Caki2 (cell line): ENCODE results near the gene AGAP1. TPM values are rescaled to one million over a fixed set of nuclear protein-coding genes. Genes with fewer than 3 reads are reported as not detected.

Source experiments
- DNase-seq: peaks from one replicate; pipeline ENCODE4 v3.0.0-alpha.2; 2015; ENCODE audit warnings: low read depth
- in situ Hi-C: cut with HindIII; loops from 2 replicates; pipeline ENCODE4 v1.10.0; 2016; ENCODE audit warnings: low sequenced_read_pairs, low pct_unique_long_range_greater_than_20kb, mixed read lengths
- total RNA-seq: library from RNA; depleted of rRNA; stranded (reverse); fragments of >200 nt; shearing (Covaris generic); gene quantifications from 2 replicates; pipeline ENCODE4 v1.2.3, GENCODE V29; 2014; ENCODE audit warnings: low replicate concordance; rRNA removed

AGAP1 gene
- total RNA-seq = 5.0 and 5.3 TPM in 2 replicates

- peak; percentile 66 for DNase-seq
Measured at GRCh38 chr2:235493775-235494715, at the start of gene AGAP1. Gene AGAP1, plus strand, starts transcription at chr2:235494043.

GRCh38 chr2:235444101-235444597 lies 49.7 kb upstream of the AGAP1 start:
- DNase-seq = peak; percentile 62
- in situ Hi-C loops = no loop called here

More at GRCh38 chr2:235493775-235494715, at the start of gene AGAP1:
- in situ Hi-C loops = no loop called here

GRCh38 chr2:235445116-235445515 lies 48.7 kb upstream of the AGAP1 start:
- no peak for DNase-seq
- in situ Hi-C loops = no loop called here

- in situ Hi-C loops = no loop called here
- no peak for DNase-seq
Measured at GRCh38 chr2:235446082-235446481, 47.8 kb upstream of the AGAP1 start.

GRCh38 chr2:235447210-235447609 lies 46.6 kb upstream of the AGAP1 start:
- DNase-seq = no peak
- in situ Hi-C loops = no loop called here

- no peak for DNase-seq
- in situ Hi-C loops = no loop called here
Measured at GRCh38 chr2:235449568-235449967, 44.3 kb upstream of the AGAP1 start.

- DNase-seq = no peak
- in situ Hi-C loops = no loop called here
Measured at GRCh38 chr2:235453605-235454151, 40.2 kb upstream of the AGAP1 start.

GRCh38 chr2:235458839-235459273 lies 35.0 kb upstream of the AGAP1 start:
- in situ Hi-C loops = no loop called here
- DNase-seq = peak; percentile 81

GRCh38 chr2:235460548-235461047 lies 33.2 kb upstream of the AGAP1 start:
- DNase-seq = no peak
- in situ Hi-C loops = no loop called here

- in situ Hi-C loops = no loop called here
Measured at GRCh38 chr2:235461763-235462414, 32.0 kb upstream of the AGAP1 start.

GRCh38 chr2:235462415-235462790 lies 31.4 kb upstream of the AGAP1 start:
- no peak for DNase-seq
- in situ Hi-C loops = no loop called here

More at GRCh38 chr2:235461763-235462414, 32.0 kb upstream of the AGAP1 start:
- DNase-seq = no peak

- in situ Hi-C loops = no loop called here
- DNase-seq = no peak
Measured at GRCh38 chr2:235463893-235464292, 29.9 kb upstream of the AGAP1 start.

GRCh38 chr2:235467588-235467987 lies 26.3 kb upstream of the AGAP1 start:
- no peak for DNase-seq
- in situ Hi-C loops = no loop called here

GRCh38 chr2:235468978-235469655 lies 24.7 kb upstream of the AGAP1 start:
- in situ Hi-C loops = no loop called here

GRCh38 chr2:235471186-235471747 lies 22.6 kb upstream of the AGAP1 start:
- no peak for DNase-seq
- in situ Hi-C loops = no loop called here

More at GRCh38 chr2:235468978-235469655, 24.7 kb upstream of the AGAP1 start:
- peak; percentile 56 for DNase-seq

- peak; percentile 36 for DNase-seq
- in situ Hi-C loops = no loop called here
Measured at GRCh38 chr2:235472443-235472842, 21.4 kb upstream of the AGAP1 start.

- DNase-seq = no peak
- in situ Hi-C loops = no loop called here
Measured at GRCh38 chr2:235478609-235479008, 15.2 kb upstream of the AGAP1 start.

GRCh38 chr2:235479604-235480003 lies 14.2 kb upstream of the AGAP1 start:
- in situ Hi-C loops = no loop called here
- no peak for DNase-seq
